ENCODE data around the gene NFYC. TPM values are rescaled to one million over a fixed set of nuclear protein-coding genes. Genes with fewer than 3 reads are reported as not detected.
A peak's percentile ranks its signal among the peaks of the same experiment; 100 is the strongest.

The NFYC gene
- total and polyA plus RNA-seq, 2 of the 8 experiments (the other 6 are each of a cell fraction or from before 2014, with no cell fraction given): 54.1 to 124 TPM

DNA sequence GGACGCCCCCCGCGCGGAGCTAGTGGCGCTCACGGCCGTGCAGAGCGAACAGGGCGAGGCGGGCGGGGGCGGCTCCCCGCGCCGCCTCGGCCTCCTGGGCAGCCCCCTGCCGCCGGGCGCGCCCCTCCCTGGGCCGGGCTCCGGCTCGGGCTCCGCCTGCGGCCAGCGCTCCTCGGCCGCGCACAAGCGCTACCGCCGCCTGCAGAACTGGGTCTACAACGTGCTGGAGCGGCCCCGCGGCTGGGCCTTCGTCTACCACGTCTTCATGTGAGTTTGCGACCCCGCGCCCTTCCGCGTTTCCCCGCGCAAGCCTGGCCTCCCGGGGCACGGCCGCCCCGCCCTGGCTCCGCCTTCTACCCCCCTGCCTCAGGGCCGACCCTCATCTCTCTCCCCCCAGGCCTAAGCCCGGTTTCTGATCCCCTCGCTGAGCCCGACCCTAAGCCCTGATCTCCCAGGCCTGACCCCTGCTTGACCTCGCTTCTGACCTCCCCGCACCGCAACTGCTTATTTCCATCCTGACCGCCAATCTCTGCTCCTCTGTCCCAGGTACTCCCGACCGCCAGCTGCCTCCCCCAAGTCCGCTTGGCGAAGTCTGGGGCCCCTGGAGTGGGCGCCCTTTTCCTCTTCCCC, 92.8 kb downstream of the NFYC start:
- peak overlapping the region in 1 of 4 experiments; percentile 41; a peak in 2 of 7 replicates for H3K9ac ChIP-seq (replicated peaks in 1 of 4; ENCODE audit: extremely low read depth in 1 of 4, low read depth in 3 of 4, low read length in 3 of 4)
- H3K9me3 ChIP-seq (ENCODE audit: insufficient read depth in 2 of 2, low read depth in 1 of 2, low read length in 1 of 2): no peaks in the 10 kb centered on the region
- peaks cover 21% of the 10 kb centered on the region; the same call in 1 of the 2 replicates for H3K23me2 ChIP-seq (ENCODE audit: low read depth, low read length)
- H3K56ac ChIP-seq (replicated peaks; ENCODE audit: insufficient read length, low read depth, low read length): no peak overlapping the region
- no peak overlapping the region for H2BK5ac ChIP-seq (ENCODE audit: low read depth, low read length)
- H3K23ac ChIP-seq (ENCODE audit: insufficient read length): no peak overlapping the region
- H3K4me2 ChIP-seq (ENCODE audit: insufficient read depth in 1 of 2, low read depth in 2 of 2, low read length in 2 of 2): peak overlapping the region; percentile 81 to 97
- no peak overlapping the region for H2BK12ac ChIP-seq (ENCODE audit: low read depth, low read length)
- H4K8ac ChIP-seq (ENCODE audit: extremely low read depth, insufficient read depth, low read length): peak overlapping the region; percentile 57
- H3K18ac ChIP-seq (ENCODE audit: extremely low read depth, low read length): peak overlapping the region; percentile 32; the same call in 1 of the 2 replicates
- no peaks in the 10 kb centered on the region for H3K79me1 ChIP-seq (ENCODE audit: low read depth, low read length)
- peak overlapping the region; percentile 29 to 58 (median 45); a peak in 7 of 8 replicates for H3K4me3 ChIP-seq (ENCODE audit: extremely low read depth in 1 of 4, insufficient read depth in 2 of 4, low read depth in 3 of 4, low read length in 4 of 4)
- no peak for FAIRE-seq
- no peak overlapping the region for H3K14ac ChIP-seq (ENCODE audit: insufficient read length)
- H2BK20ac ChIP-seq (ENCODE audit: low read length): no peak overlapping the region
- POLR2A ChIA-PET (ENCODE audit: partially characterized antibody): interaction anchor here (0.5 to 1.2 kb wide), 4 partner anchors 10 to 649 kb away, joined by 3 to 4 read pairs (median 3); partner anchors contain the start of gene CITED4
- no peaks in the 10 kb centered on the region for H3K36me3 ChIP-seq (ENCODE audit: control insufficient read depth in 2 of 4, insufficient read depth in 4 of 4, low read length in 3 of 4)
- 9% methylated on average over 23 of the region's 63 CpGs; no CpG with 5 or more reads in 1 of the 2 experiments for WGBS, 2 experiments (ENCODE audit: extremely low coverage in 1 of 2, insufficient coverage in 1 of 2, insufficient read length in 1 of 2, insufficient replicate concordance in 2 of 2, low coverage in 1 of 2, low lambda C conversion rate in 2 of 2, missing lambda C conversion rate in 1 of 2)
- H2AK5ac ChIP-seq (ENCODE audit: low read depth, low read length): no peak overlapping the region
- no peak overlapping the region for H3K27ac ChIP-seq (ENCODE audit: low read depth, low read length)
- CTCF ChIA-PET (ENCODE audit: partially characterized antibody): interaction anchor here (1.4 to 24.5 kb wide), 3 partner anchors 8 to 66 kb away, joined by 3 to 325 read pairs (median 4); no protein-coding TSS in a partner anchor
- H4K5ac ChIP-seq (ENCODE audit: insufficient read length, low read depth, low read length): no peak overlapping the region
- peaks cover 2 to 7% of the 10 kb centered on the region in 2 experiments for H4K20me1 ChIP-seq (replicated peaks in 1 of 2; ENCODE audit: control insufficient read depth in 1 of 2, insufficient read depth in 2 of 2, low read length in 2 of 2)
- H2AFZ ChIP-seq (ENCODE audit: low read length): no peak overlapping the region
- H3K79me2 ChIP-seq (ENCODE audit: control insufficient read depth in 1 of 2, insufficient read depth in 2 of 2, low read length in 2 of 2): no peaks in the 10 kb centered on the region
- peaks cover 0 to 20% (median 17%) of the 10 kb centered on the region in 4 experiments; a peak in 6 of 7 replicates for H3K4me1 ChIP-seq (replicated peaks in 1 of 4; ENCODE audit: control insufficient read depth in 3 of 4, insufficient read depth in 4 of 4, low read length in 3 of 4)
- H3K4ac ChIP-seq (replicated peaks; ENCODE audit: insufficient read length, low read depth, low read length): no peak overlapping the region
- DNase-seq (ENCODE audit: low read depth in 1 of 2, low spot score in 2 of 2): peak in 1 of 2 experiments; percentile 68
- H3K27me3 ChIP-seq (replicated peaks in 1 of 4; ENCODE audit: control insufficient read depth in 3 of 4, extremely low read depth in 1 of 4, insufficient read depth in 3 of 4, low read length in 3 of 4): peaks cover 0 to 35% (median 27%) of the 10 kb centered on the region in 4 experiments; a peak in 6 of 7 replicates
- H2BK120ac ChIP-seq (replicated peaks; ENCODE audit: low read depth, low read length): no peak overlapping the region
- no peak overlapping the region for H2BK15ac ChIP-seq (ENCODE audit: low read length)
- peak overlapping the region; percentile 38 for H4K91ac ChIP-seq (replicated peaks; ENCODE audit: insufficient read length, low read length)
- no peak for TF ChIP-seq RAD21 (IDR thresholded peaks at IDR 0.05 in 1 of 2, conservative IDR thresholded peaks at IDR 0.05 in 1 of 2; ENCODE audit: low read depth in 2 of 2, low read length in 2 of 2)
- 0 out of 2 replicates have a peak, but pooled peaks have one; percentile 9 for TF ChIP-seq RXRA (IDR thresholded peaks at IDR 0.05; ENCODE audit: insufficient read depth, low read depth, low read length)
- TF ChIP-seq SIN3A (conservative IDR thresholded peaks at IDR 0.05 in 1 of 2, IDR thresholded peaks at IDR 0.05 in 1 of 2; ENCODE audit: low read depth in 1 of 2, low read length in 2 of 2): 0 out of 4 replicates have a peak, but pooled peaks of 1 of the 2 experiments have one; percentile 24
- TF ChIP-seq, protein P1, sequence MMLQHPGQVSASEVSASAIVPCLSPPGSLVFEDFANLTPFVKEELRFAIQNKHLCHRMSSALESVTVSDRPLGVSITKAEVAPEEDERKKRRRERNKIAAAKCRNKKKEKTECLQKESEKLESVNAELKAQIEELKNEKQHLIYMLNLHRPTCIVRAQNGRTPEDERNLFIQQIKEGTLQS (IDR thresholded peaks at IDR 0.05; ENCODE audit: insufficient read depth, low read depth, low read length): no peak
- no peak for TF ChIP-seq EGR1 (IDR thresholded peaks at IDR 0.05; ENCODE audit: borderline replicate concordance, low read depth, low read length)
- no peak for TF ChIP-seq RNF2 (IDR thresholded peaks at IDR 0.05; ENCODE audit: borderline replicate concordance, low read depth, low read length, missing control alignments, poor library complexity, severe bottlenecking)
- no peak for TF ChIP-seq KDM5A (IDR thresholded peaks at IDR 0.05; ENCODE audit: low read length)
- TF ChIP-seq RFX5 (IDR thresholded peaks at IDR 0.05; ENCODE audit: borderline replicate concordance, low read depth, low read length): no peak
- 0 out of 2 replicates have a peak, but pooled peaks have one; percentile 16 for TF ChIP-seq GABPA (IDR thresholded peaks at IDR 0.05; ENCODE audit: borderline replicate concordance, insufficient read depth, low read length)
